Ascending aorta (tissue), 2 donors: Measurements from ENCODE around the gene RGS3. TPM values are rescaled to one million over a fixed set of nuclear protein-coding genes. Genes with fewer than 3 reads are reported as not detected.

ENCODE experiments used
- DNase-seq, 2 donors: peaks; one replicate each; pipeline ENCODE4 v3.0.0-alpha.2; 2019; ENCODE audit warnings: low spot score in 2 of 2
- H3K27ac ChIP-seq, 2 donors: fragments of 200-600 bp; sonication (generic); one replicate each; pipeline ENCODE4 v1.5.1; 2016 to 2017; ENCODE audit warnings: mild to moderate bottlenecking in 1 of 2
- H3K27me3 ChIP-seq: fragments of 200-600 bp; sonication (generic); one replicate; pipeline ENCODE4 v1.5.1; 2017
- H3K36me3 ChIP-seq, 2 donors: fragments of 200-600 bp; sonication (generic); one replicate each; pipeline ENCODE4 v1.5.1; 2016
- H3K4me1 ChIP-seq, 2 donors: fragments of 200-600 bp; sonication (generic); one replicate each; pipeline ENCODE4 v1.5.1; 2016 to 2017; ENCODE audit warnings: mild to moderate bottlenecking in 1 of 2
- H3K4me3 ChIP-seq, 2 donors: fragments of 200-600 bp; sonication (generic); one replicate each; pipeline ENCODE4 v1.5.1; 2016 to 2017; ENCODE audit warnings: mild to moderate bottlenecking in 1 of 2
- H3K9me3 ChIP-seq, 2 donors: fragments of 200-600 bp; sonication (generic); one replicate each; pipeline ENCODE4 v1.5.1; 2016
- intact Hi-C: fragments of 100-400 bp; cut with DNase I; formaldehyde crosslinking; loops from one replicate; pipeline ENCODE4 v1.15.1; 2023
- total RNA-seq: library from RNA; depleted of rRNA; stranded (reverse); fragments of >200 nt; gene quantifications from one replicate; pipeline ENCODE4 v1.1.0, GENCODE V29; 2016
- TF ChIP-seq, protein P1 (sequence below), 3 experiments: fragments of 200-600 bp in 2 of 3; fragments of 450-650 bp in 1 of 3; sonication (generic) in 2 of 3; IDR thresholded peaks; one replicate each; pipeline ENCODE4 v1.5.1; 2016 to 2019; ENCODE audit warnings: antibody characterized with exemption in 3 of 3, mild to moderate bottlenecking in 1 of 3, moderate library complexity in 1 of 3

RGS3 gene
- total RNA-seq, 1 donor from 2014 or later = 125 TPM

GRCh38 chr9:113582698-113583200, 119.2 kb downstream of the RGS3 start:
- Histone ChIP-seq H3K4me1 (peaks cover 36 to 73% of the 10 kb centered on the region in 2 donors), H3K4me3 (no peak overlapping the region), H3K36me3 (peaks cover 26 to 40% of the 10 kb centered on the region in 2 donors), H3K9me3 (no peaks in the 10 kb centered on the region), H3K27ac (peak overlapping the region; percentile 93 to 96), H3K27me3 (no peaks in the 10 kb centered on the region)
- intact Hi-C loops = no loop called here
- TF ChIP-seq, protein P1, sequence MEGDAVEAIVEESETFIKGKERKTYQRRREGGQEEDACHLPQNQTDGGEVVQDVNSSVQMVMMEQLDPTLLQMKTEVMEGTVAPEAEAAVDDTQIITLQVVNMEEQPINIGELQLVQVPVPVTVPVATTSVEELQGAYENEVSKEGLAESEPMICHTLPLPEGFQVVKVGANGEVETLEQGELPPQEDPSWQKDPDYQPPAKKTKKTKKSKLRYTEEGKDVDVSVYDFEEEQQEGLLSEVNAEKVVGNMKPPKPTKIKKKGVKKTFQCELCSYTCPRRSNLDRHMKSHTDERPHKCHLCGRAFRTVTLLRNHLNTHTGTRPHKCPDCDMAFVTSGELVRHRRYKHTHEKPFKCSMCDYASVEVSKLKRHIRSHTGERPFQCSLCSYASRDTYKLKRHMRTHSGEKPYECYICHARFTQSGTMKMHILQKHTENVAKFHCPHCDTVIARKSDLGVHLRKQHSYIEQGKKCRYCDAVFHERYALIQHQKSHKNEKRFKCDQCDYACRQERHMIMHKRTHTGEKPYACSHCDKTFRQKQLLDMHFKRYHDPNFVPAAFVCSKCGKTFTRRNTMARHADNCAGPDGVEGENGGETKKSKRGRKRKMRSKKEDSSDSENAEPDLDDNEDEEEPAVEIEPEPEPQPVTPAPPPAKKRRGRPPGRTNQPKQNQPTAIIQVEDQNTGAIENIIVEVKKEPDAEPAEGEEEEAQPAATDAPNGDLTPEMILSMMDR (IDR thresholded peaks at IDR 0.05) = peak in 1 of 3 experiments; percentile 1
- DNase-seq = no peak

DNA sequence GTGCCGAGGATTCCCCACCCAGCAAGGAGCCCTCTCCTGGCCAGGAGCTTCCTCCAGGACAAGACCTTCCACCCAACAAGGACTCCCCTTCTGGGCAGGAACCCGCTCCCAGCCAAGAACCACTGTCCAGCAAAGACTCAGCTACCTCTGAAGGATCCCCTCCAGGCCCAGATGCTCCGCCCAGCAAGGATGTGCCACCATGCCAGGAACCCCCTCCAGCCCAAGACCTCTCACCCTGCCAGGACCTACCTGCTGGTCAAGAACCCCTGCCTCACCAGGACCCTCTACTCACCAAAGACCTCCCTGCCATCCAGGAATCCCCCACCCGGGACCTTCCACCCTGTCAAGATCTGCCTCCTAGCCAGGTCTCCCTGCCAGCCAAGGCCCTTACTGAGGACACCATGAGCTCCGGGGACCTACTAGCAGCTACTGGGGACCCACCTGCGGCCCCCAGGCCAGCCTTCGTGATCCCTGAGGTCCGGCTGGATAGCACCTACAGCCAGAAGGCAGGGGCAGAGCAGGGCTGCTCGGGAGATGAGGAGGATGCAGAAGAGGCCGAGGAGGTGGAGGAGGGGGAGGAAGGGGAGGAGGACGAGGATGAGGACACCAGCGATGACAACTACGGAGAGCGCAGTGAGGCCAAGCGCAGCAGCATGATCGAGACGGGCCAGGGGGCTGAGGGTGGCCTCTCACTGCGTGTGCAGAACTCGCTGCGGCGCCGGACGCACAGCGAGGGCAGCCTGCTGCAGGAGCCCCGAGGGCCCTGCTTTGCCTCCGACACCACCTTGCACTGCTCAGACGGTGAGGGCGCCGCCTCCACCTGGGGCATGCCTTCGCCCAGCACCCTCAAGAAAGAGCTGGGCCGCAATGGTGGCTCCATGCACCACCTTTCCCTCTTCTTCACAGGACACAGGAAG, 120.2 kb downstream of the RGS3 start:
- no peaks in the 10 kb centered on the region for H3K27me3 ChIP-seq
- TF ChIP-seq, protein P1 (IDR thresholded peaks at IDR 0.05) = no peak
- peak overlapping the region; percentile 93 to 96 for H3K27ac ChIP-seq
- H3K36me3 ChIP-seq = peaks cover 26 to 46% of the 10 kb centered on the region in 2 donors
- intact Hi-C loops = no loop called here
- no peak for DNase-seq
- H3K4me1 ChIP-seq = peaks cover 34 to 70% of the 10 kb centered on the region in 2 donors
- no peak overlapping the region for H3K4me3 ChIP-seq
- no peaks in the 10 kb centered on the region for H3K9me3 ChIP-seq

- H3K4me3 ChIP-seq = no peak overlapping the region
- no peak for DNase-seq
- TF ChIP-seq, protein P1 (IDR thresholded peaks at IDR 0.05) = no peak
- peaks cover 26 to 63% of the 10 kb centered on the region in 2 donors for H3K4me1 ChIP-seq
- no peaks in the 10 kb centered on the region for H3K27me3 ChIP-seq
- intact Hi-C loops = loop anchor here (5.0 kb wide), 1 partner anchor 307 kb away; the partner anchor contains the start of genes CDC26 and PRPF4
- H3K27ac ChIP-seq = peak overlapping the region; percentile 68 to 96
- no peaks in the 10 kb centered on the region for H3K9me3 ChIP-seq
- peaks cover 26 to 47% of the 10 kb centered on the region in 2 donors for H3K36me3 ChIP-seq
Measured at GRCh38 chr9:113584428-113585084, 121.0 kb downstream of the RGS3 start.

- no peak for DNase-seq
- Histone ChIP-seq H3K27ac (peak overlapping the region; percentile 68 to 96), H3K9me3 (no peaks in the 10 kb centered on the region), H3K27me3 (no peaks in the 10 kb centered on the region), H3K4me3 (no peak overlapping the region), H3K4me1 (peaks cover 21 to 58% of the 10 kb centered on the region in 2 donors), H3K36me3 (peaks cover 26 to 47% of the 10 kb centered on the region in 2 donors)
- TF ChIP-seq, protein P1 (IDR thresholded peaks at IDR 0.05) = no peak
- intact Hi-C loops = loop anchor here (5.0 kb wide), 1 partner anchor 308 kb away; the partner anchor contains the start of genes CDC26 and PRPF4
Measured at GRCh38 chr9:113585085-113585442, 121.5 kb downstream of the RGS3 start.

DNA sequence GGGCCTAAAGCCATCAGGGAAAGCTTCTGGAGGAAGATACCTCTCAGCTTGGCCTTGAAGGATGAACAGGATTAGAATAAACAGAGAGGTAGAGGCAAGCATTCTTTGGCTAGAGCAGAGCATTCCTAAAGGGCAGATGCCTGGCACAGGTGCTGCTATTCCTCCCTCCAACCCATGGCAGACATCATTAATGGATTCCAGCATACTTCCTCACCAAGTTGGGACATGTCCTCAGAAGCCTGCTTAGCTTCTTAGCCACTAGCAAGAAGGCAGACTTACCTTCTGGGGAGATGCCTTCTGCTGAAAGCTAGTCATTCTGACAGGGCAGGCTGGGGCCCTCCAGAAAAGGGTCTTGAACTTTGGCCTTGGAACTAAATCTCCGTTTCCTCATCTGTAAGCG, 122.0 kb downstream of the RGS3 start:
- Histone ChIP-seq H3K9me3 (no peaks in the 10 kb centered on the region), H3K4me1 (peaks cover 16 to 53% of the 10 kb centered on the region in 2 donors), H3K27me3 (no peaks in the 10 kb centered on the region), H3K4me3 (no peak overlapping the region), H3K27ac (peak overlapping the region; percentile 68 to 96), H3K36me3 (peaks cover 26 to 47% of the 10 kb centered on the region in 2 donors)
- TF ChIP-seq, protein P1 (IDR thresholded peaks at IDR 0.05) = no peak
- intact Hi-C loops = loop anchor here (5.0 kb wide), 1 partner anchor 308 kb away; the partner anchor contains the start of genes CDC26 and PRPF4
- no peak for DNase-seq
